Caco-2 (cell line): Measurements from ENCODE around the gene TCHP. TPM values are rescaled to one million over a fixed set of nuclear protein-coding genes. Genes with fewer than 3 reads are reported as not detected.
A peak's percentile ranks its signal among the peaks of the same experiment; 100 is the strongest.

Source experiments
- BruUV-seq: library from RNA; stranded (reverse); fragments of 400-500 nt; replicated peaks from 2 replicates; lab custom pipeline; 2021; lab: Mats Ljungman, UMichigan
- CTCF ChIA-PET: fragments of 300-600 bp; sonication (Branson Sonifier 250); formaldehyde crosslinking; loops from one replicate; lab custom pipeline; 2022; ENCODE audit warnings: antibody characterized with exemption; lab: Charles Lee
- POLR2A ChIA-PET: fragments of 300-600 bp; sonication (Branson Sonifier 250); formaldehyde crosslinking; loops from one replicate; lab custom pipeline; 2022; ENCODE audit warnings: antibody characterized with exemption; lab: Charles Lee
- DNase-seq, 2 experiments: peaks; one replicate each; pipeline versions ENCODE4 v3.0.0 to v3.0.0-alpha.2; 2020 to 2022
- H3K27me3 ChIP-seq: replicated peaks from 2 replicates; pipeline ENCODE4 v1.6.0; 2011; ENCODE audit warnings: low read length; ENCODE audit not compliant: control insufficient read depth, insufficient read depth
- H3K36me3 ChIP-seq: 2 replicates; pipeline ENCODE4 v1.5.1; 2011; ENCODE audit warnings: low read length; ENCODE audit not compliant: control insufficient read depth, insufficient read depth
- H3K4me1 ChIP-seq: fragments of 250-450 bp; sonication (Bioruptor Pico); 2 replicates; pipeline ENCODE4 v1.5.1; 2020; ENCODE audit warnings: mild to moderate bottlenecking
- H3K4me3 ChIP-seq: 2 replicates; pipeline ENCODE4 v1.5.1; 2011; ENCODE audit warnings: low read depth, mild to moderate bottlenecking, control low read depth, low read length
- H3K9me3 ChIP-seq: fragments of 250-450 bp; sonication (Bioruptor Pico); 2 replicates; pipeline ENCODE4 v1.5.1; 2020; ENCODE audit warnings: mild to moderate bottlenecking, moderate library complexity
- H3K27ac Mint-ChIP-seq: one replicate; pipeline ENCODE4 v1.8.0; 2022; ENCODE audit warnings: mixed read lengths; ENCODE audit not compliant: unreplicated experiment
- H3K27me3 Mint-ChIP-seq: one replicate; pipeline ENCODE4 v1.8.0; 2022; ENCODE audit warnings: mixed read lengths; ENCODE audit not compliant: insufficient read depth, unreplicated experiment
- H3K36me3 Mint-ChIP-seq: one replicate; pipeline ENCODE4 v1.8.0; 2022; ENCODE audit warnings: mild to moderate bottlenecking, mixed read lengths; ENCODE audit not compliant: insufficient read depth, unreplicated experiment
- H3K4me1 Mint-ChIP-seq: one replicate; pipeline ENCODE4 v1.8.0; 2022; ENCODE audit warnings: low read depth, mixed read lengths; ENCODE audit not compliant: unreplicated experiment
- H3K4me3 Mint-ChIP-seq: one replicate; pipeline ENCODE4 v1.8.0; 2022; ENCODE audit warnings: mild to moderate bottlenecking, moderate library complexity, mixed read lengths; ENCODE audit not compliant: unreplicated experiment
- H3K9me3 Mint-ChIP-seq: one replicate; pipeline ENCODE4 v1.8.0; 2022; ENCODE audit warnings: mixed read lengths; ENCODE audit not compliant: unreplicated experiment
- CTCF ChIP-seq, 2 experiments: fragments of 200-600 bp in 1 of 2; IDR thresholded peaks; 1 replicate in 1 of 2; 2 replicates in 1 of 2; pipeline versions ENCODE4 v1.5.1 to v1.8.0; 2011 to 2022; ENCODE audit warnings: antibody characterized with exemption in 1 of 2, control low read depth in 1 of 2, inconsistent platforms in 1 of 2, low read depth in 1 of 2, low read length in 1 of 2, mild to moderate bottlenecking in 1 of 2, moderate library complexity in 1 of 2; ENCODE audit not compliant: insufficient read depth in 1 of 2, severe bottlenecking in 1 of 2, unreplicated experiment in 1 of 2
- intact Hi-C: fragments of 100-400 bp; cut with micrococcal nuclease; formaldehyde crosslinking; loops from one replicate; pipeline ENCODE4 v1.10.0; 2022; ENCODE audit not compliant: unreplicated experiment
- total RNA-seq: library from RNA; stranded (reverse); gene quantifications from 2 replicates; pipeline ENCODE4 v1.2.3, GENCODE V29; 2022

TCHP gene
- total RNA-seq, 1 experiment from 2014 or later = 17.7 TPM

GRCh38 chr12:109931143-109931542 lies 31.1 kb downstream of the TCHP start:
- no peak for TF ChIP-seq CTCF (IDR thresholded peaks at IDR 0.05; ENCODE audit: insufficient read depth in 1 of 2, low read depth in 1 of 2, low read length in 1 of 2, severe bottlenecking in 1 of 2, unreplicated experiment in 1 of 2)
- Histone ChIP-seq H3K9me3 (no peaks in the 10 kb centered on the region), H3K36me3 (peaks cover 2% of the 10 kb centered on the region; the same call in 1 of the 2 replicates), H3K4me3 (no peak overlapping the region), H3K4me1 (peaks cover 13% of the 10 kb centered on the region), H3K27me3 (no peaks in the 10 kb centered on the region)
- no TSS peak for BruUV-seq
- Mint-ChIP-seq H3K4me3 (no peak overlapping the region), H3K27me3 (no peaks in the 10 kb centered on the region), H3K27ac (peak overlapping the region; percentile 19), H3K9me3 (no peaks in the 10 kb centered on the region), H3K4me1 (peaks cover 11% of the 10 kb centered on the region), H3K36me3 (peaks cover 31% of the 10 kb centered on the region)
- no peak for DNase-seq
- CTCF ChIA-PET = no interaction called here
- POLR2A ChIA-PET = no interaction called here
- intact Hi-C loops = no loop called here

- Histone ChIP-seq H3K4me1 (peaks cover 13% of the 10 kb centered on the region), H3K27me3 (no peaks in the 10 kb centered on the region), H3K9me3 (no peaks in the 10 kb centered on the region), H3K4me3 (no peak overlapping the region), H3K36me3 (peaks cover 2% of the 10 kb centered on the region; the same call in 1 of the 2 replicates)
- Mint-ChIP-seq H3K36me3 (peaks cover 24% of the 10 kb centered on the region), H3K27me3 (no peaks in the 10 kb centered on the region), H3K9me3 (no peaks in the 10 kb centered on the region), H3K4me3 (no peak overlapping the region), H3K27ac (no peak overlapping the region), H3K4me1 (peaks cover 11% of the 10 kb centered on the region)
- TF ChIP-seq CTCF (IDR thresholded peaks at IDR 0.05; ENCODE audit: insufficient read depth in 1 of 2, low read depth in 1 of 2, low read length in 1 of 2, severe bottlenecking in 1 of 2, unreplicated experiment in 1 of 2) = no peak
- CTCF ChIA-PET = no interaction called here
- POLR2A ChIA-PET = no interaction called here
- intact Hi-C loops = no loop called here
- BruUV-seq = no TSS peak
- no peak for DNase-seq
Observed at GRCh38 chr12:109932878-109933503, 32.9 kb downstream of the TCHP start.

GRCh38 chr12:109934026-109934425 lies 34.0 kb downstream of the TCHP start:
- peak; percentile 28 to 62 for TF ChIP-seq CTCF (IDR thresholded peaks at IDR 0.05; ENCODE audit: insufficient read depth in 1 of 2, low read depth in 1 of 2, low read length in 1 of 2, severe bottlenecking in 1 of 2, unreplicated experiment in 1 of 2)
- BruUV-seq = no TSS peak
- peak in 1 of 2 experiments; percentile 30 for DNase-seq
- H3K27ac Mint-ChIP-seq = no peak overlapping the region
- ChIA-PET CTCF (no interaction called here), POLR2A (no interaction called here)
- H3K36me3 Mint-ChIP-seq = peaks cover 32% of the 10 kb centered on the region
- H3K9me3 Mint-ChIP-seq = no peaks in the 10 kb centered on the region
- no peaks in the 10 kb centered on the region for H3K27me3 Mint-ChIP-seq
- Histone ChIP-seq H3K4me3 (no peak overlapping the region), H3K4me1 (peaks cover 13% of the 10 kb centered on the region), H3K27me3 (no peaks in the 10 kb centered on the region), H3K36me3 (no peaks in the 10 kb centered on the region; the same call in 1 of the 2 replicates), H3K9me3 (no peaks in the 10 kb centered on the region)
- H3K4me1 Mint-ChIP-seq = peaks cover 11% of the 10 kb centered on the region
- intact Hi-C loops = no loop called here
- no peak overlapping the region for H3K4me3 Mint-ChIP-seq
